Transverse colon (tissue), 4 donors: ENCODE measurements around the gene DMAC1.

Source experiments
- CTCF ChIP-seq, 5 experiments: fragments of 200-600 bp in 3 of 5; fragments of 450-650 bp in 2 of 5; sonication (generic) in 3 of 5; IDR thresholded peaks; 1 replicate in 2 of 5; 2 replicates in 3 of 5; pipeline ENCODE4 v1.5.1; 2016 to 2017; ENCODE audit warnings: antibody characterized with exemption in 5 of 5, inconsistent platforms in 3 of 5, mild to moderate bottlenecking in 2 of 5, moderate library complexity in 1 of 5
- POLR2A ChIP-seq: fragments of 450-650 bp; IDR thresholded peaks from one replicate; pipeline ENCODE4 v1.6.1; 2016; ENCODE audit warnings: antibody characterized with exemption, mild to moderate bottlenecking, moderate library complexity
- POLR2AphosphoS5 ChIP-seq, 3 donors: sonication (generic); formaldehyde crosslinking; IDR thresholded peaks; one replicate each; pipeline ENCODE4 v1.6.1; 2016; ENCODE audit warnings: antibody characterized with exemption in 3 of 3

GRCh38 chr9:7823651-7824050, 24.1 kb upstream of the DMAC1 start:
- TF ChIP-seq POLR2AphosphoS5 (IDR thresholded peaks at IDR 0.05) = no peak
- TF ChIP-seq CTCF (IDR thresholded peaks at IDR 0.05) = no peak
- TF ChIP-seq POLR2A = no peak
